ENCODE measurements around the gene ZFPL1. TPM values are rescaled to one million over a fixed set of nuclear protein-coding genes. Genes with fewer than 3 reads are reported as not detected.

Gene ZFPL1
- total and polyA plus RNA-seq, 9 of the 15 experiments (the other 6 are each of a cell fraction or from before 2014, with no cell fraction given) = 3.7 to 37.5 (median 22.7) TPM

DNA sequence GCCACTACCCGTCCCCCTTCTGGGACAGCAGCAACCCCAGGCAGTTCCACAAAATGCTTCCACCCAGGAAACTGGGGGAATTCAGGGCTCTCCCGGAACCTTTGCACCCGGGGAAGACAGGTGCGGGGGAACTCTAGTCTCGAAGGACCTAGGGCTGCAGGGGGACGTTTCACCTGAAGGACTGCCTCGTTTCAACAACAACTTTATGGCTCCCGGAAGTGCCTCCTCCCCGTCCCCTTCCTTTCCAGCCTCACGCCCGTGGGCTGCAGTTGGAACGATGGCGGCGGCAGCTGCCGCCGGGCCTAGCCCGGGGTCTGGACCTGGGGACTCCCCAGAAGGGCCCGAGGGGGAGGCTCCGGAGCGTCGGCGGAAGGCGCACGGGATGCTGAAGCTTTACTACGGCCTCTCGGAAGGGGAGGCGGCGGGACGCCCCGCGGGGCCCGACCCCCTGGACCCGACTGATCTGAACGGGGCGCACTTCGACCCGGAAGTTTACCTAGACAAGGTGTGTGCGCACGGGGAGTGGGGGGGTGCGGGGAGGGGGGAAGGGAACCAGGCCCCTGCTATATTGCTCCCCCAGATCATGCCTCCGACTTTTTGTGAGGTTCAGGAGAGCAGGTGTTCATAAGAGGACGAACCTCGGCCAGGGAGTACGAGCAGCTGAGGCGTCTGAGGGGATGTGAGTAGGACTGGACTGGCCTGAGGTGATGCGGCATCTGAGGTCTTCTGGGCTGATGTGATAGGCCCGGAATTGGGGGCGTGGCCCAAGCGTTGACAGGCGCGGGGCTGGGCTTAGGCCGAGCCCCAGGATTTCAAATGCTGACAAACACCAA is 12.2 kb downstream of the ZFPL1 start, which contains the start of gene VPS51 (continued):
- TF ChIP-seq, protein P1, sequence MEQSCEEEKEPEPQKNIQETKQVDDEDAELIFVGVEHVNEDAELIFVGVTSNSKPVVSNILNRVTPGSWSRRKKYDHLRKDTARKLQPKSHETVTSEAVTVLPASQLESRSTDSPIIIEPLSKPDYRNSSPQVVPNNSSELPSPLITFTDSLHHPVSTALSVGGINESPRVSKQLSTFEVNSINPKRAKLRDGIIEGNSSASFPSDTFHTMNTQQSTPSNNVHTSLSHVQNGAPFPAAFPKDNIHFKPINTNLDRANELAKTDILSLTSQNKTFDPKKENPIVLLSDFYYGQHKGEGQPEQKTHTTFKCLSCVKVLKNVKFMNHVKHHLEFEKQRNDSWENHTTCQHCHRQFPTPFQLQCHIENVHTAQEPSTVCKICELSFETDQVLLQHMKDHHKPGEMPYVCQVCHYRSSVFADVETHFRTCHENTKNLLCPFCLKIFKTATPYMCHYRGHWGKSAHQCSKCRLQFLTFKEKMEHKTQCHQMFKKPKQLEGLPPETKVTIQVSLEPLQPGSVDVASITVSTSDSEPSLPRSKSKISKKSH (CRISPR knock-in tag; IDR thresholded peaks at IDR 0.05) = no peak
- no peak for TF ChIP-seq ZNF696 (CRISPR knock-in tag; conservative IDR thresholded peaks at IDR 0.05)
- TF ChIP-seq, protein P2, sequence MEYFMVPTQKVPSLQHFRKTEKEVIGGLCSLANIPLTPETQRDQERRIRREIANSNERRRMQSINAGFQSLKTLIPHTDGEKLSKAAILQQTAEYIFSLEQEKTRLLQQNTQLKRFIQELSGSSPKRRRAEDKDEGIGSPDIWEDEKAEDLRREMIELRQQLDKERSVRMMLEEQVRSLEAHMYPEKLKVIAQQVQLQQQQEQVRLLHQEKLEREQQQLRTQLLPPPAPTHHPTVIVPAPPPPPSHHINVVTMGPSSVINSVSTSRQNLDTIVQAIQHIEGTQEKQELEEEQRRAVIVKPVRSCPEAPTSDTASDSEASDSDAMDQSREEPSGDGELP (CRISPR knock-in tag; IDR thresholded peaks at IDR 0.05; ENCODE audit: borderline replicate concordance) = peak; percentile 82
- peak; percentile 45; the same call in 1 of the 2 replicates for TF ChIP-seq ZNF644 (tag; IDR thresholded peaks at IDR 0.05; ENCODE audit: low read depth)
- TF ChIP-seq, protein P3, sequence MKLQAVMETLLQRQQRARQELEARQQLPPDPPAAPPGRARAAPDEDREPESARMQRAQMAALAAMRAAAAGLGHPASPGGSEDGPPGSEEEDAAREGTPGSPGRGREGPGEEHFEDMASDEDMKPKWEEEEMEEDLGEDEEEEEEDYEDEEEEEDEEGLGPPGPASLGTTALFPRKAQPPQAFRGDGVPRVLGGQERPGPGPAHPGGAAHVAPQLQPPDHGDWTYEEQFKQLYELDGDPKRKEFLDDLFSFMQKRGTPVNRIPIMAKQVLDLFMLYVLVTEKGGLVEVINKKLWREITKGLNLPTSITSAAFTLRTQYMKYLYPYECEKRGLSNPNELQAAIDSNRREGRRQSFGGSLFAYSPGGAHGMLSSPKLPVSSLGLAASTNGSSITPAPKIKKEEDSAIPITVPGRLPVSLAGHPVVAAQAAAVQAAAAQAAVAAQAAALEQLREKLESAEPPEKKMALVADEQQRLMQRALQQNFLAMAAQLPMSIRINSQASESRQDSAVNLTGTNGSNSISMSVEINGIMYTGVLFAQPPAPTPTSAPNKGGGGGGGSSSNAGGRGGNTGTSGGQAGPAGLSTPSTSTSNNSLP (IDR thresholded peaks at IDR 0.05; ENCODE audit: borderline replicate concordance, low read depth, low read length) = no peak
- peak; percentile 44; the same call in 1 of the 2 replicates for TF ChIP-seq PTRF (tag; IDR thresholded peaks at IDR 0.05)
- TF ChIP-seq STAT5A (IDR thresholded peaks at IDR 0.05; ENCODE audit: borderline replicate concordance, low read length) = peak; percentile 61; the same call in 1 of the 2 replicates
- peak; percentile 31; the same call in 1 of the 2 replicates for TF ChIP-seq ZNF143 (CRISPR knock-in tag; IDR thresholded peaks at IDR 0.05)
- TF ChIP-seq NFYB (IDR thresholded peaks at IDR 0.05; ENCODE audit: extremely low read depth, insufficient read length) = no peak
- TF ChIP-seq, protein P4, sequence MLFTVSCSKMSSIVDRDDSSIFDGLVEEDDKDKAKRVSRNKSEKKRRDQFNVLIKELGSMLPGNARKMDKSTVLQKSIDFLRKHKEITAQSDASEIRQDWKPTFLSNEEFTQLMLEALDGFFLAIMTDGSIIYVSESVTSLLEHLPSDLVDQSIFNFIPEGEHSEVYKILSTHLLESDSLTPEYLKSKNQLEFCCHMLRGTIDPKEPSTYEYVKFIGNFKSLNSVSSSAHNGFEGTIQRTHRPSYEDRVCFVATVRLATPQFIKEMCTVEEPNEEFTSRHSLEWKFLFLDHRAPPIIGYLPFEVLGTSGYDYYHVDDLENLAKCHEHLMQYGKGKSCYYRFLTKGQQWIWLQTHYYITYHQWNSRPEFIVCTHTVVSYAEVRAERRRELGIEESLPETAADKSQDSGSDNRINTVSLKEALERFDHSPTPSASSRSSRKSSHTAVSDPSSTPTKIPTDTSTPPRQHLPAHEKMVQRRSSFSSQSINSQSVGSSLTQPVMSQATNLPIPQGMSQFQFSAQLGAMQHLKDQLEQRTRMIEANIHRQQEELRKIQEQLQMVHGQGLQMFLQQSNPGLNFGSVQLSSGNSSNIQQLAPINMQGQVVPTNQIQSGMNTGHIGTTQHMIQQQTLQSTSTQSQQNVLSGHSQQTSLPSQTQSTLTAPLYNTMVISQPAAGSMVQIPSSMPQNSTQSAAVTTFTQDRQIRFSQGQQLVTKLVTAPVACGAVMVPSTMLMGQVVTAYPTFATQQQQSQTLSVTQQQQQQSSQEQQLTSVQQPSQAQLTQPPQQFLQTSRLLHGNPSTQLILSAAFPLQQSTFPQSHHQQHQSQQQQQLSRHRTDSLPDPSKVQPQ (CRISPR knock-in tag; IDR thresholded peaks at IDR 0.05; ENCODE audit: borderline replicate concordance) = no peak
- TF ChIP-seq, protein P5, sequence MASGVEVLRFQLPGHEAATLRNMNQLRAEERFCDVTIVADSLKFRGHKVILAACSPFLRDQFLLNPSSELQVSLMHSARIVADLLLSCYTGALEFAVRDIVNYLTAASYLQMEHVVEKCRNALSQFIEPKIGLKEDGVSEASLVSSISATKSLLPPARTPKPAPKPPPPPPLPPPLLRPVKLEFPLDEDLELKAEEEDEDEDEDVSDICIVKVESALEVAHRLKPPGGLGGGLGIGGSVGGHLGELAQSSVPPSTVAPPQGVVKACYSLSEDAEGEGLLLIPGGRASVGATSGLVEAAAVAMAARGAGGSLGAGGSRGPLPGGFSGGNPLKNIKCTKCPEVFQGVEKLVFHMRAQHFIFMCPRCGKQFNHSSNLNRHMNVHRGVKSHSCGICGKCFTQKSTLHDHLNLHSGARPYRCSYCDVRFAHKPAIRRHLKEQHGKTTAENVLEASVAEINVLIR (CRISPR knock-in tag; IDR thresholded peaks at IDR 0.05) = peak; percentile 49; the same call in 1 of the 2 replicates
- no peak for TF ChIP-seq ILF3 (IDR thresholded peaks at IDR 0.05; ENCODE audit: borderline replicate concordance)
- peak; percentile 64 for TF ChIP-seq CREB1 (IDR thresholded peaks at IDR 0.05)
- TF ChIP-seq CREB1 (CRISPR knock-in tag; IDR thresholded peaks at IDR 0.05) = peak; percentile 70; the same call in 1 of the 2 replicates
- peak; percentile 66 for TF ChIP-seq POU5F1 (IDR thresholded peaks at IDR 0.05; ENCODE audit: borderline replicate concordance, low read depth, low read length, partially characterized antibody)
- peak; percentile 74 for TF ChIP-seq NFIC (IDR thresholded peaks at IDR 0.05)

All from K562 (cell line).